GM21367 (cell line): Measurements from ENCODE around the gene LRRC27.
"Not testable (repeated sequence)": the region's sequence is repeated elsewhere in the genome, so short reads cannot be mapped to it uniquely, and the experiment has no call there.

Experiments used
- ATAC-seq: cut with Tn5 transposase; IDR thresholded peaks from one replicate; pipeline ENCODE4 v1.9.1; 2021; ENCODE audit not compliant: unreplicated experiment

The LRRC27 gene

GRCh38 chr10:132336064-132336746 lies 4.2 kb downstream of the LRRC27 start:
- no peak for ATAC-seq

- ATAC-seq = no peak
These were observed 5.0 kb downstream of the LRRC27 start for GRCh38 chr10:132336919-132337407.

- not testable (repeated sequence) for ATAC-seq
These were observed 5.9 kb downstream of the LRRC27 start for GRCh38 chr10:132337854-132338253.

- ATAC-seq = no peak
These were observed 6.9 kb downstream of the LRRC27 start for GRCh38 chr10:132338876-132339275.

- ATAC-seq = no peak
These were observed 7.3 kb downstream of the LRRC27 start for GRCh38 chr10:132339276-132339675.

GRCh38 chr10:132341017-132341416 lies 9.0 kb downstream of the LRRC27 start:
- no peak for ATAC-seq

GRCh38 chr10:132341781-132342180 lies 9.8 kb downstream of the LRRC27 start:
- no peak for ATAC-seq

- no peak for ATAC-seq
These were observed 10.6 kb downstream of the LRRC27 start for GRCh38 chr10:132342553-132342952.

- no peak for ATAC-seq
These were observed 12.4 kb downstream of the LRRC27 start for GRCh38 chr10:132344386-132344785.

- no peak for ATAC-seq
These were observed 13.4 kb downstream of the LRRC27 start for GRCh38 chr10:132345345-132345744.

GRCh38 chr10:132346806-132347205 lies 14.8 kb downstream of the LRRC27 start:
- ATAC-seq = no peak

- no peak for ATAC-seq
These were observed 15.4 kb downstream of the LRRC27 start for GRCh38 chr10:132347211-132347930.

GRCh38 chr10:132347931-132348267 lies 15.9 kb downstream of the LRRC27 start:
- no peak for ATAC-seq

GRCh38 chr10:132349766-132350165 lies 17.8 kb downstream of the LRRC27 start:
- no peak for ATAC-seq

GRCh38 chr10:132350391-132350790 lies 18.4 kb downstream of the LRRC27 start:
- ATAC-seq = no peak

- ATAC-seq = no peak
These were observed 19.0 kb downstream of the LRRC27 start for GRCh38 chr10:132350946-132351345.

GRCh38 chr10:132351611-132352010 lies 19.6 kb downstream of the LRRC27 start:
- ATAC-seq = no peak

- ATAC-seq = not testable (repeated sequence)
These were observed 20.7 kb downstream of the LRRC27 start for GRCh38 chr10:132352462-132353308.

GRCh38 chr10:132353456-132354355 lies 21.7 kb downstream of the LRRC27 start:
- no peak for ATAC-seq

- ATAC-seq = no peak
These were observed 22.5 kb downstream of the LRRC27 start for GRCh38 chr10:132354356-132355094.
